NCI-H446 (cell line): Measurements from ENCODE around the gene GLIPR1.
"Not testable (repeated sequence)": the region's sequence is repeated elsewhere in the genome, so short reads cannot be mapped to it uniquely, and the experiment has no call there.

Experiments used
- DNase-seq, 2 experiments: peaks; one replicate each; lab custom pipeline; 2025; lab: John Stamatoyannopoulos, UW

Gene GLIPR1

GRCh38 chr12:75521224-75521623, 40.7 kb downstream of the GLIPR1 start:
- not testable (repeated sequence) for DNase-seq

DNA sequence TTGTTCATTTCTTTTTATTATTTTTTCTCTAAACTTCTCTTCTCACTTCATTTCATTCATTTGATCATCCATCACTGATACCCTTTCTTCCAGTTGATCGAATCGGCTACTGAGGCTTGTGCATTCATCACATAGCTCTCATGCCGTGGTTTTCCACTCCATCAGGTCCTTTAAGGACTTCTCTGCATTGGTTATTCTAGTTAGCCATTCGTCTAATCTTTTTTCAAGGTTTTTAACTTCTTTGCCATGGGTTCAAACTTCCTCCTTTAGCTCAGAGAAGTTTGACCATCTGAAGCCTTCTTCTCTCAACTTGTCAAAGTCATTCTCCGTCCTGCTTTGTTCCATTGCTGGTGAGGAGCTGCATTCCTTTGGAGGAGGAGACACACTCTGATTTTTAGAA, 41.6 kb downstream of the GLIPR1 start:
- DNase-seq = not testable (repeated sequence)

DNA sequence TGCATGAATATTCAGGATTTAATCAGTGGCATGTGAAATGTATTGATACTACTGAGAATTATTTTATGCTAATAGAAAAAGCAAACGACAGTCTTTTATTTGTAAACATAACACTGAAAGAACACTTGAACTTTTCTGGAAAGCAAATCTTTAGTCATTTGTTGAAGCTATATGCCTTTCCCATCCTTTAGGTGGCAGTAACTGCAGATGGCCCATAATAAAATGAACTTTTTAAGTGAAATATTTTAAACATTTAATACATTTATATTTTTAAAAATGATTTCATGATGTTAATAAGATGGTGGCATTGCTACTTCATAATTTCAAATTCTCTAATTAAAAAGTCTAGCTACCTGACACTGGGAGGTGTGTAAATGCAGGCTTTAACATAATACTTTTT, 44.7 kb downstream of the GLIPR1 start:
- no peak for DNase-seq

DNA sequence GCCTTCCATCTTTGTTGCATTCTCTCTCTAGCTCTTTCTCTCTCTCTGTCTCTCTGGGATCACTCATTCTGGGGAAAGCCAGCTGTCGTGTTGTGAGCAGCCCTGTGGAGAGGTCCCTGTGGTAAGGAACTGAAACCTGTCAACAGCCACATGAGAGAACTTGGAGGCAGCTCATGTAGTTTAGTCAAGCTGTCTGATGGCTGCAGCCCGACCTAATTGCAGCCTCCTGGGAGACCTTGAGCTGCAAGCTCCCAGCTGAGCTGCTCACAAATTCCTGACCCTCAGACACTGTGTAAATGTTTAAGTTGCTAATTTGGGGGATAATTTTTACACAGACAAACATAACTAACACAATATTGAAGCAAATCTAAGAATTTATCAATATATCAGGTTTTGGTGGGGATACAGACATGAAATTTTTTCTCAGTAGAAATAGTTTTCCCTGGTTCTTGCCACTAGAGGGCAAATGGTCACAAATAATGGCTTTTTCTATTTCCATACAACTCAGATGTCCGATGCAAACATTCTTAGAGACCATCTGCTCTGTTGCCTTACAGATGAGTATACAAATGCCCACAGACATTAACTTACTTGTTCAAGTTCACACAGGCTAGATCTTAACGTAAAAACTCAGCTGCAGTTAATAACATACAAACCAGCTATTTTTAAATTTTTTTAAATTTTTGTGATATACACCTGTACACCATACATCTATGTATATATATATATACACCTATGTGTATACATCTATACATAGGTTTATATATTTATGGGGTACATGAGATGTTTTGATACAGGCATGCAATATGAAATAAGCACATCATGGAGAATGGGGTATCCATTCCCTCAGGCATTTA, 46.3 kb downstream of the GLIPR1 start:
- DNase-seq = peak; percentile 74 to 89

- peak; percentile 66 to 75 for DNase-seq
Measured at GRCh38 chr12:75528272-75528671, 47.7 kb downstream of the GLIPR1 start.

DNA sequence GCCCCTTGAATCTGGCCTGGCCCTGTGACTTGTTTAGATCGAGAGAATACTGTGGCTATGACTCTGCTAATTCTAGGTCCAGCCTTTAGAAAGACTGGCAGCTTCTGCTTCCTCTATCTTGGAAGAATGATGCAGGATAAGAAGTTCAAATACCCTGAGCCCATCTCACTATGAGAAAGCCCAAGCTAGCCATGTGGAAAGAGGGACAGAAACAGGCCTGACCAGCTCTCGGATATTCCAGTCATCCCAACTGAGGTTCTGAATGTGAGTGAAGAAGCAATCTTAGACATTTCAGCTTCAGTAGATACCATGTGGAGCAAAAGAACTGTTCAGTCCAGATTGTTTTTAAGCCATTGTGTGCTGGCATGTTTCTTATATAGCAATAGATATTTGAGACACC, 48.1 kb downstream of the GLIPR1 start:
- DNase-seq = no peak

- DNase-seq = no peak
Measured at GRCh38 chr12:75529316-75529715, 48.8 kb downstream of the GLIPR1 start.

- no peak for DNase-seq
Measured at GRCh38 chr12:75529826-75530225, 49.3 kb downstream of the GLIPR1 start.

- no peak for DNase-seq
Measured at GRCh38 chr12:75533239-75533638, 52.7 kb downstream of the GLIPR1 start.

DNA sequence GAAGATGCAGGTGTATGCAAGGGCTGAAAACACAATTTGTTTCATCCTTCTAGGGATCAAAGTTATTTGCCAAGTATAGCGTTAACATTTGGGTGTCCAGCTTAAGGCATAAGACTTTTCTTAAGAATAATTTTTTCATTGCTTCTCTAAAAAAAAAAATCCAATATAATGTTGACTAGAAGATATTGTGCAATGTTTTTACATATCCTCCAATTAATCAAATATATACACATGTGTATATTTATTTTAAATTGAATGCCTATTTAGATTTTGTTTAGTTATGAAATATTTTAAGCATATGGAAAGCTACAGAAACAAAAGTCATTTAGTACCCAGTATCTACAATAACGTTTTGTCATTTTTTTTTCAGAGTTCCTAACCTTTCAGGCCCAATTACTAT, 59.3 kb downstream of the GLIPR1 start:
- DNase-seq = no peak

DNA sequence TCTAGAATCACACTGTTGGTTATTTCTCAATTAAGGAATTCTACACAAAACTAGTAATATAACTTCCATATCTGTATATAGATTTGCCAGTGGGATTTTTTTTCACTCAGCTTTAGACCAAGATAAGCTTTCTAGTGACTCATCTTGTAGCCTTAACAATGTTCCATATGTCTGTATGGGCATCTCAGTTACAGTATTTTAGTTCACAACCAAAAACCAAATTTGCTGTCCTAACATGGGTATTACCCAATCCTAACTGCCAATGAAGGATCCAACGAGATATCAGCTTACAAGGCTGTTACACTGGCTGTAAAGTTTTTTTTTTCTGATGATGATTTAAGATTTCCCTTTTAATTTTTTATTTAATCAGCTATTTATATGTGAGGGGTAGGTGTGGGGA, 62.4 kb downstream of the GLIPR1 start:
- no peak for DNase-seq

GRCh38 chr12:75543529-75543928, 63.0 kb downstream of the GLIPR1 start:
- no peak for DNase-seq

DNA sequence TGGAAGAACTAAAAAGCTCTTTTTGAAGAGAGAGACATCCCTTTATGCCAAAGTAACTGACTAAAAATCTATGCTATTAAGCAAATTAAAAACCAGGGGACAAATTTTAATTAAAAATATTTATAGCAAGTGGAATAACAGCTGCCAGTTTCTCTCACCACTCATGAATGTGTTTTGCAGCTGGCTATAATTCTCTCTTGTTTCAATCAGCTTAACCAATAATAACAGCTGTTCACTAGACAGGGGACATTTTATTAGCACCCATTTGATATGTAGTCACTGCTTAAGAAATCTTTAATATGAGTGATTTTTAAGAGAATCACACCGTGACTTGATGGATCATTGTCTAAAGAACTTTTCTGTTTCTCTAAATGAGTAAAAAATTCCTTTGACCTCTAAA, 65.1 kb downstream of the GLIPR1 start:
- DNase-seq = no peak

DNA sequence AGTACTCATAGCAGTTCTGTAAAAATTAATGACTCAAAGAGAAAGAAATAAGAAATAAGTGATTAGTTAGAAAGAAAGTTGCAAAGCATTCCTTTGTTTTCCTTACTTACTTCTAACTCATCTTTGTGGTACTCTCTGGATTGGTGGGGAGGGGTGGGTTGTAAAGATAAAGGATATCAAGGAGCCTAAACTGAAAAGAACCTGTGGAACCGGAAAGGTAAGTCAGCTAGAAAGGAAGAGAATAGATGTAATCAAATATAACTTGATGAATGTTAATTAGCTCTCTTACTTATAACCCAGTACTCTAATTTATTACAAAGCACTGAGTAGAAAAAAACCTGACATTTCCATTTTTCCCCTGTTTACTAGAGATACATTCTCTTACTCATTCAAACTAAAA, 68.3 kb downstream of the GLIPR1 start:
- no peak for DNase-seq

DNA sequence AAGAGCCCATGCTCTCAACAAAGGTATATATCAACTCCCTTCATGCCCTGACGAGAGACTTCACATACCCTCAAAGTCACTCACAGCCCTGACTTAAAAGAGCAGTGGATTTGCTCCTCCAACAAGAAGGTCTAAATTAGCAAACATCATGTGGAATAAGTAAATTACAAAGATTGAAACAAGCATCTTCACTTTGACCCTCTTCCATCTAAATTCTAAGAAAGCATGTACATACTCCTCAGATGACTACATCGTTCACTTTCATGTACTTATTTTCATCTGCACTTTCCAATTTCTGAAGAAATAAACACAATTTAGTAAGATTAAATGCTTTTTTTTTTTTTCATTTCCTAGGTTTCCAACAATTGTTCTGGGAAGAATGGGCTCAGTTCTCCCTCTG, 69.4 kb downstream of the GLIPR1 start:
- peak; percentile 33 to 76 for DNase-seq

DNA sequence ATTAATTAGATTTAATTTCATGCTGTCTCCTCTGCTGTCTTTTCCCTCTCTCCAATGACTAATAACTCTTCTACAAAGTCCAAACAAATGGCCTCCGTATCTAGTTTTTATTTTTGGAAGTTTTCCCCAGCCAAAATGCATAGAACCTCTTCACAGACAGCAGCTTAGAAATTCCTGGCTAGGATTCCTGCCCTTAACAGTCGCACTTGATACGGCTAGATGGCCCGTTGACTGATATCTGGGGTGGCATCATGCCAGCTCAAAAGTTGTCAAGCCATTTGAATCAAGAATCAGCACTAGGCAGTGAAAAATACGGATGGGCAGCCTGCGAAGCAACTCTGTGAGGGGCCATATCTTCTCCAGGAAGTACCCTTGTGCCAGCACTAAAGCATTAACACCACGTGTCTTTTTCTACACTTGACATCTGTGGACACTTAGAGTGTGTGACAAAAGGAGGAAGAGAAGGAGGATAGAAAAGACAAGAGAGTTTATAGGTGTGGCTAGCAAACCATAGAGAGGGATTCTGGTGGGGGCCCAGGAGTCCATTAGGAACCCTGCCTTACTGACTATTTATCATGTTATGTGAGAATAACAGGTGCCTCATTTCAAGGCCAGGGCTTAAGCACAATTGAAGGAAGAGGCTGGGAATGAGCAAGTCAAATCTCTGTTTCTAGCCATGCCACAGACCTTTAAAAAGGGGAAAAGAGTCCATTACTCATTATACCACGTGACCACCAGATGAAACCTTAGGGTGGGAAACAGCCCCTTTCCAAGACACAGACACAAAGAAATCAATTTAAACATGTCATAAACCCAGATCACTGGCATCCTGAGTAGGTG, 70.1 kb downstream of the GLIPR1 start:
- DNase-seq = peak; percentile 95 to 98

- DNase-seq = no peak
Measured at GRCh38 chr12:75551477-75551876, 70.9 kb downstream of the GLIPR1 start.

- DNase-seq = no peak
Measured at GRCh38 chr12:75553398-75553797, 72.8 kb downstream of the GLIPR1 start.
